SKM-1 treated with dmso at 0.1 percent for 144 hours (cell line): ENCODE results near the gene GRIP1.
"Not testable (repeated sequence)": the region's sequence is repeated elsewhere in the genome, so short reads cannot be mapped to it uniquely, and the experiment has no call there.

Source experiments
- DNase-seq: peaks from one replicate; lab custom pipeline; 2025; ENCODE audit not compliant: unreplicated experiment; lab: John Stamatoyannopoulos, UW

Gene GRIP1

GRCh38 chr12:66538970-66539369 is 139.9 kb downstream of the GRIP1 start:
- no peak for DNase-seq

- DNase-seq, result no peak
Observed at GRCh38 chr12:66537876-66538275, 141.0 kb downstream of the GRIP1 start.

DNA sequence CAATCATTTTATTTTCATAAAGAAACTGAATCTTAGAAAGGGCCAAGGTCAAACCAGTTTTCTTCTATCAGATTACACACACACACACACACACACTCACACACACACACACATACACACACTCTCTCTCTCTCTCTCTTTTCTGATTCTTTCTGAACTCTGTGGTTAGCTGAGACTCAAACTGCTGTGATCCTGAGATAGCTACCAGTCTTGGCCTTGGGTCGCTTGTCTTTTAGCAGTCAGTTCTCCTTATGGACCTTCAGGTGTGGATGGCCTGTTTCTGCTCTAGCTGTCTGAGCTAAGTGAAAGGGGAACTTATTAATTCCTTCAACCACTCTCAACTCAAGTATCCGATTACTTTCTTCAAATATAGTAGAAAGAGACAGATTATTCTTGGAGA is 145.1 kb downstream of the GRIP1 start:
- no peak for DNase-seq

DNA sequence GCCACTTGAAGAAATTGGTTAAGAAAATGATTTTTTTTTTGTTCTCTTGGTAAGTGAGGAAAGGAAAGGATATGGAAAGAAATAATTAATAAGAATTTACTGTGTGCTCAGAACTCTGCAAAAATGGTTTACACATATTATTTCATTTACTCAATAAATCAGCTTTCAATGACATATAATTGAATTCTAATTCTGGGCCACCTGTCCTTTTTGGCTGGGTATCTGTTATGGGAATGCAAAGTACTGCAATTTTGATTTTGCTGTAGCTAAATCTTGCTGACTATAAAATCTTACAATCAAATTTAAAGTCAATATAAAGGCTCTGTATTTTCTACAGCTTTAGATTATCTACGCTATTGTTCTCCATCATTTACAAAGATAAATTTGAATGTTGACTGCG is 147.1 kb downstream of the GRIP1 start:
- DNase-seq, result no peak

DNA sequence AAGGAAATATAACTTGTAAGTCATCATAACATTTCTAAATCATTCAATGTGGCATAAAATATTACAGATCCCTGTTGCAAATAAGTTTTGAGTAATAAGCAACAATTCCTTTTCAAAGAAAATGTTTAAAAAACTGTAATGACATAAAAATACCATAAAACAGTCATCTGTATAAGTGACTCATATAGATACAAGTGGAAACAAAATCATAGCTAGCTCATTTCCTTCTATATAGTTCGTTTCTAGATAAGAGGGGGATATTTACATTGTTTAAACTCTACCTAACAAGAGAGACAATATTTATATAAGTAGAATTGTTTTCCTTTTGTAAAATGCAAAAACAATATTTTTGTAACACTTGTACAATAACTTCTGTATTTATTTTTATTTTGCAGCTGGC is 148.9 kb downstream of the GRIP1 start:
- DNase-seq, result no peak

DNA sequence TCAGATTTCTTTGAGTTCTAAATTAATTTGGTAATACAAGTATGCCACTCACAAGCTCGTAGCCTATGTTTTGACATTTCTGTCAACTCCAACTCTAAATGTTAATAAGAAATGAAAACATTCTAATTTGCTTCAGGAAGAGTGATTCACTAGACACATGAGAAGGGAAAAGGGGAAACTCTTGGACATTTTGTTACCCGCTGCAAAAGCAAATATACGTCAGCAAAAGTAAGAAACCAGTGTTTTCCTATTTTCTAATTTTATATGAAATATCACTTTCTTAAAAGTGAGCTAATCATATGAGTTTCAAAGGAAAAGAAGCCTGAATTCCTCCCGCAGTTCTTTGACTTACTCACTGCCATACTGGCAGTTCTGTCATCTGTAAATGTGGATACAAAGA is 162.3 kb downstream of the GRIP1 start:
- DNase-seq, result no peak

DNA sequence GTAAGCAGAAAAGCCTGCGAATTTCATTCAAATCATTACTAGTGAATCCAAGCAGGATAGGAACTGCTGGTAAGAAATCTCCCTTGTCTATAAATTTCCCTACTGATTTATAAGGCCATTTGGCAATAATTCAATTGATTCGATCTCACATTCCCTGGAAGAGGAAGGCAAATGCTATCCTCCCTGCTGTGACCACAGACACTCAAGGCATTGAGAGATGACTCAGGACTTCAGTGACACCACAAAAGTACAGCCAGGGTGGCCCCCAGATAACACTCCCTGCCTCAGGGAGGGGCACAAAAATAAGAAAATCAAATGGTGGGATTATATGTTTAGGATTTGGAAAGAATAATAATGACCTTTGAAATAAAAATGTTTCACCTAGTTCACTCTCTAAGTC is 162.7 kb downstream of the GRIP1 start:
- DNase-seq, result no peak

DNA sequence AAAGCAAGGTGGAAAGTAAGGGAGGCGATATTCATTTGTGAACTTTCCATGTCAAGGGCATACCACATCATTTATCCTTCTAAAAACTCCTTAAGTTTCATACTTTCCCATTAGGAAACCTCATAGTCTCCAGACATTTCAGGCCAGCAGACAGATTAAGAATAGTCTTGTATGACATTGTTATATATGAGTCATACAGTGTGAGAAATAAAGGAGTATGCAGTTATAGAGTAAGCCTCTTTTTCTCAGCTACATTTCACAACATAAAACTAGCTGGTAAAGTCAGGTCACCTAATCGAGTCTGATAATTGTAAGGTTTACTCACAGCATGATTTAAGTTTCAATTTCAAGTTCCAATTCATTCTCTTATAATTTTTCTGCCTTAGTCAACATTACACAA is 164.3 kb downstream of the GRIP1 start:
- no peak for DNase-seq

DNA sequence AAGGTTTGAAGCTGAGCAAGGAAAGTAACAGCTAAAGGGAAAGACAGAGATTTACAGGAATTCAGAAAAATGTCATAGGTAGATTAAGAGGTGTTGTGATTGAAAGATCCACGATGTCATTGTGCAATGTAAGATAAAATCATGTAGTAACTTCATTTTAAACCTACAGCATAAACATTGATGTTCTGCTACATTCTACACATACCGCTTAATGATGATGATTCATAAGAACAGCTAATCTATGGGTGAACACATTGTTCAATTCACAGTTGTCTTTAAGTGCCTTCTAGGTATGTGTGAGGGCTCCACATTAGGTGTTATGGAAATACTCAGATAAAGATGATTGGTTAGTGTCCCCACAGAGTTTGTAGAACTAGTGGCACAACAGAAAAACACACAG is 170.9 kb downstream of the GRIP1 start:
- DNase-seq, result no peak

DNA sequence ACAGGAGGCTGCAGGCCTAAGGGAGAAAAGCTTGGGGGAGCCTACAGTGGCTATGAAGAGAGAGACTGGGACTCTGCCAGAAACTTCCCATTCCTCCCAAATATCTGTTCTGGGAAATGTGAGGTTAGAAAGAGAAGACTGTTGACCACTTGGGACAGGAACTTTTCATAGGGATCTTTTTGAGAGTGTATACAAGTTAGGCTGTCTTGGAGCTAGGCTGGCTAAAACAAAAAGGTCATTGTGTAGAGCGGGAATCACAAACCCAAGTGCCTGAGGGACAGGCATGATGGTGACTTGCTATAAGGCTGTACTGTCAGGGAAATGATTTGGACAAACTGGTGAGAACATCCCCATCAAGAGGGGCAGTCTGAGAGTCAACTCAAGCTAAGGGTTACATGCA is 175.1 kb downstream of the GRIP1 start:
- DNase-seq, result no peak

DNA sequence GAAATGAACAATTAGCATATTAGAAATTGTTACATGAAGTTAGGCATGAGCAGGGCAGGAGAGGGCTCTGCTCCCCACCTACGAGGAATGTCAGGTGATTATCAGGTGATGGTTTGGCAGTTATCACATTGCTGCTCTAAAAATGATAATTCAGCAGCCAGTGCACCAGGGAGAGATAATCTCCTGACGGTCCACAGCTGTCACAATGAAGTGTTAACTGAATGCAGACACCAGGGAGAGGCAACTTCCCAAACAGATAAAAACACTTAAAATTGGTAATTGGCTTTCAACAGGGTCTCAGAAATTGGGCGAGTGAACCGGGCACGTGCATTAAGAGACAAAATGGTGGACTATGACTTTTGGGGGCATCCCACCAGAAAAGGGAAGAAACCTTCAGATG is 176.0 kb downstream of the GRIP1 start:
- no peak for DNase-seq

DNA sequence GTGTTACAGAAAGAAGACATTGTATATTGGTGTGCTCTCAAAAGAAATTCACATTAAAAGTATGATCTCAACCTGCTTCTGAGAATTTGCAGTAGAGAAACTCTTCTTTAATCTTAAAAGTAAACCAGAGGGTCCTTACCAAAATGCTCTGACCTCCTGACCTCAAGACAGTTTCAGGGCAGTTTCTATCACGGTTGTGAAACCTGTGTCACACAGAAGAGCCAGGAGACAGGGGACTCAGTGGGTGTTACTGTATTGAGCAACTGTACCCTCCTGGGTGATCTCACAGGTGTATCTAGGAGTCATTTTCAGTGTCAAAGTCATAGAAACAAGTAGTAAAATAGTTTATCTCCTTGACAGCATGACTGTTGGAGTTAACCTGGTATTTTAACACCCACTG is 178.0 kb downstream of the GRIP1 start:
- no peak for DNase-seq

DNA sequence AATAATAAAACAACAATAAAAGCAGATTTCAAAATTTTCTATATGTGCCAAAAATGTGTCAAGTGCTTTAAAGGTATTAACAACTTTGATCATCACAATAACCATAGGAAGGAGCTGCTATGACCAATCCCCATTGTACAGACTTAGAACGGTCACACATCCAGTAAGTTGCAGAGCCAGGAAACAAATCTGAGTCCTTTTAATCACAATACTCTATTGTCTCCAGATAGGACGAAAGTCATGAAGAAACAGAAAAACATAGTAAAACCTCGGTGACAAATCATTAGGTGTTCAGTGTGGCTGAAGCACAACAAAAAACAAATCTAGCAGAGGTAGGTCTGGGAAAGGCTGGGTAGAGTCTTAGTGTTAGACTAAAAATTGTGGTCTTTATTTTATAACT is 178.8 kb downstream of the GRIP1 start:
- DNase-seq, result no peak

DNA sequence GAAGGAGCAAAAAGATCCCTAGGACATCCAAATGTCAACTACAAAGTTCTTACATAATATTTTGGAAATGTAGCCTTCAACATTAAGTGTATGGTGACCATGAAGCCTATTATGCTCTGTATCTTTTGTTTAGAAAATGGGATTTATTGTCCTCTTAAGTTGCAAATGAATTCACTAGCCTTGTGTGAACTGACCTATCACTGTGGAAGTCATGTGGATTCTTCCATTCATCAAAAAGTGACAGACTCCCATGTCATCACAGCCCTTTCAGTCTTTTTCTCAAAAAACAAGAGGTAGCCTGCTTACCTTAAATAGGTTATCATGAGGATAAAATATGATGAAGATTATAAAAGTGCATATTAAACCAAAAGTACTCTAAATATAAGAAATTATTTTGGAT is 179.9 kb downstream of the GRIP1 start:
- no peak for DNase-seq

DNA sequence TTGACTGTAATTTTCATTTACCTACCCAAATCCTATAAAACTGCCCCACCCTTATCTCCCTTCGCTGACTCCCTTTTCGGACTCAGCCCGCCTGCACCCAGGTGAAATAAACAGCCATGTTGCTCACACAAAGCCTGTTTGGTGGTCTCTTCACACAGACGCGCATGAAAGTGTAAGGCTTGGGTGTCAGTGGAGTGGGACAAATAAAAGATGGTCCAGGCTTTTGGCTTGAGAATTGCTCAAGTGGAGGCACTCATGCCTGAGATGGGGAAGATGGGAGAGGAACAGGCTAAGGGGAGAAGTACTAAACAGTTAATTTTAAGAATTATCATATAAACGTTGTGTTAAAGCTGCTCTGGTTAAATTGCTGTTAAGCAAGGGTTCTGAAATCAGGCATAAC is 180.8 kb downstream of the GRIP1 start:
- not testable (repeated sequence) for DNase-seq

DNA sequence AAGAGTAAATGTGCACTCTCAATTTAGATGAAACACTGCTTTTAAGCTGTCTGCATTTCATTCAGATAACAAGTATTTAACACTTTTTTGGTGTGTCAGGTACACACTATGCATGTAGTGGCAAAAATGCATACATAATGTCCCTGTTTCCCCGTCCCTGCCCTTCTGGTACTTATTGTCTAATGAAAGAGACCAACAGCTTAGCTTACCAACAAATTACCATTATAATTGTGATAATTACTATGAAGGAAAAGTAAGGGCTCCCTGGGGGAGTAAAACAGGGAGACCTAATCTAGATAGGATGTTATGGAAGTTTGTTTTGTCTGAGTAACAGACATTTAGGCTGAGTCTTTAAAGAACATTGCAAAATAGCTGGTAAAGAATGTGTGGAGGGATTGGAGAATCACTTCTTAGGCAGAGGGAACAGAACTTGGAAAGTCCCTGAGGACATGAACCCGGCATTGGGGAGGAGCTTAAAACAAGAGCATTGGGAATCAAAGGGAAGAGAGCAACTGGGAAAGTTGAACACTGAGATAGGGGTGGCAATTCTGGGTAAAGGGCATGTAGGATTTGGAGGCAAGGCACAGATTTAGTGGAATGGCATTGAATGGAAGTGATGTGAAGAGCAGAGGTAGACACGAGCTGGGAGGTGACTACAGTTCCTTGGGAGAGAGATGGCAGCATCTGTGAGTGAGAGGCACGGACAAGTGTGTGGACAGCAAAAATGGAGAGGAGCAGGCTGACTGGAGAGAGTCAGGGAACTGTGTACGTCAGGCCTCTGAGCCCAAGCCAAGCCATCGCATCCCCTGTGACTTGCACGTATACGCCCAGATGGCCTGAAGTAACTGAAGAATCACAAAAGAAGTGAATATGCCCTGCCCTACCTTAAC is 181.6 kb downstream of the GRIP1 start:
- DNase-seq, result no peak

GRCh38 chr12:66496595-66496994 is 182.3 kb downstream of the GRIP1 start:
- no peak for DNase-seq

DNA sequence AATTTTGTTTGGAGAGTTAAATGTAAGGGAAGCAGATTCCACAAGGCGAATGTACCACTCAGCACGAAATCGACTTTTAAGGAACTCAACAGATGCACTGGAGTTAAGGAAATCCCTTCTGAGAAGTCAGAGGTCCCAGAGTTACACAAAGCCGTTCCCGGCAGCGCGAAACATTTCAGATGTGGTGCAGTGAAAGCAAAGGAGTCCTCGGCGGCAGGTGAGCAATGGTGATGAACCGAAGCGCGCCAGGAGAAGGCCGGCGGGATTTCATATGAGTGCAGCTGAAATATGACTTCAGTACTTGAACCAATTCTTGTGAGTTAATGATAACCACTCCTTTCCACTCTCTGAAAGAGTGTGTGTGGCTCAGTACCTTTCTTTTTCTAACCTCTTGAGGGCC is 183.2 kb downstream of the GRIP1 start:
- no peak for DNase-seq

- no peak for DNase-seq
Observed at GRCh38 chr12:66493819-66494218, 185.1 kb downstream of the GRIP1 start.

DNA sequence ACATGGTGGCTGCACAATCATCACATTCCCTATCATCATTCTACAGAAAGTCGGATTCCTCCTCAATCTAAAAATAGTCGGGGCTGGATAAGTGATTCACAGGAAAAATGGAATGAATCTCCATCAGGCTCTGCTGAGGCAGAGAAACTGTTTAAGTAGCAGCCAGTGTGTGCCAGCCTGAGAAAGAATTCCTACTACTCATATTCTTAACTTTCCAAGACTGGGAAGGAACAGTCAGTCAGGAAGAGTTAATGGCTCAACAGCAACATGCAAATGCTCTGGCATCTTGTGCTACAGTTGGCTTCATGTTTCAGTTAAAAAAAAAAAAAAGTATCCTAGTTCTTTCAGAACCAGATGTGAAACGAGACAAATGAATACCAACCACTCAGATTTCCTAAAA is 187.0 kb downstream of the GRIP1 start:
- no peak for DNase-seq

DNA sequence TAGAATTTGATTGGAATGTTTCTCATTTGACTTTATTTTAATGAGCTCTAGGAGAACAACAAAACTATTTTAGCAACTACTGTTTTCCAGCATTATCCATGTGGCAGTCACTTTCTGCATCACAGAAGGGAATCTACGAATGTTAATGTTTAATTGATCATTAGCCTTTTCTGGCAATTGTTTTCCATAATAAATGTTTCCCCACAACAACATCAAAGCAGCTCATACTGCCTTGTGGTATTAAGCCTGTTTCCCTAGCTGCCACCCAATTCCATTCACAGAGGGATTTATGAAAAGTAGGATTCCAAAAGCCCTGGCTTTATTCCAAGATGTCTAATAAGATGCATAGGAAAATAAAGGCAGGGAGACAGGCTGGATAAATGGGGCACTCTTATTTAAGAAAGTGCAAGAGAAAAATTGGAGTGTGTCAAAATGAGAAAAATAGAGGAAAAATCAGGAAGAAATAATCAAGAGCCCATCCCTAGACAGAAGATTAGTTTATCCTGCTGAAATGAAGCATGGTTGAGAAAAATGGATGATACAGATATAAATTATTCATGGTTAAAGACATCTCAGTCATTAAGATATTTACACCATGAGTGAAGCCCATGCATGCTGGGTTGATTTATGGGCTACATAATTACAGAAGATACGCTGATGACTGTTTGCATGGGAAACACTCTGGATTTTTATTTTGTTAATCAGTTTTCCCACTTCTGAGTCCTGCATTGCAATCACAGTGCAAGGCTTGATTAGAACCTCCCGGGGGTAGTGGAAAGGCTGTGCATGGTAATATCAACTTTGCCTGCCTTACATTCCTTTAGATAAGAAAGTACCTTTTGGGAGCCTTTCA is 196.3 kb downstream of the GRIP1 start:
- no peak for DNase-seq

DNA sequence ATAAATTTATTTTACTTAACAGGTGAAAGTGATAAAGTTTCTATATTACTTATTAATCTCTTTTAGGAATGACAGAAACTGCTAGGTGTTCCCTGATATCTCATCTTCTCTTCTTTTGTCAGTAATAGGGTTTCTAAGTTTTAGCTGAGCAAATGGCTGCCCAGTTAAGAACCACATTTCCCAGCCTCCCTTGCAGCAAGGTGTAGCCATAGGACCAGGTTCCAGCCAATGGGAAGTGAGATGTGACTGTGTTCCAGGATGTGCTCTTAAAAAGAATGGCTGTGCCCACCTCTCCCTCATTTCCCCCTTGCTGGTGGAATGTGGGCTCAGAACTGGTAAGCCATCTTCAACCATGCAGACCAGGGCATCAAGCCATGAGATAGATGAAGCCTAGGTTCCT is 210.9 kb downstream of the GRIP1 start:
- no peak for DNase-seq
